Superior temporal gyrus (tissue), 1 donor: ENCODE measurements around the gene HARBI1.

Source experiments
- DNase-seq: peaks from one replicate; pipeline ENCODE4 v3.0.0-alpha.2; 2016; ENCODE audit errors: extremely low spot score

HARBI1 gene

DNA sequence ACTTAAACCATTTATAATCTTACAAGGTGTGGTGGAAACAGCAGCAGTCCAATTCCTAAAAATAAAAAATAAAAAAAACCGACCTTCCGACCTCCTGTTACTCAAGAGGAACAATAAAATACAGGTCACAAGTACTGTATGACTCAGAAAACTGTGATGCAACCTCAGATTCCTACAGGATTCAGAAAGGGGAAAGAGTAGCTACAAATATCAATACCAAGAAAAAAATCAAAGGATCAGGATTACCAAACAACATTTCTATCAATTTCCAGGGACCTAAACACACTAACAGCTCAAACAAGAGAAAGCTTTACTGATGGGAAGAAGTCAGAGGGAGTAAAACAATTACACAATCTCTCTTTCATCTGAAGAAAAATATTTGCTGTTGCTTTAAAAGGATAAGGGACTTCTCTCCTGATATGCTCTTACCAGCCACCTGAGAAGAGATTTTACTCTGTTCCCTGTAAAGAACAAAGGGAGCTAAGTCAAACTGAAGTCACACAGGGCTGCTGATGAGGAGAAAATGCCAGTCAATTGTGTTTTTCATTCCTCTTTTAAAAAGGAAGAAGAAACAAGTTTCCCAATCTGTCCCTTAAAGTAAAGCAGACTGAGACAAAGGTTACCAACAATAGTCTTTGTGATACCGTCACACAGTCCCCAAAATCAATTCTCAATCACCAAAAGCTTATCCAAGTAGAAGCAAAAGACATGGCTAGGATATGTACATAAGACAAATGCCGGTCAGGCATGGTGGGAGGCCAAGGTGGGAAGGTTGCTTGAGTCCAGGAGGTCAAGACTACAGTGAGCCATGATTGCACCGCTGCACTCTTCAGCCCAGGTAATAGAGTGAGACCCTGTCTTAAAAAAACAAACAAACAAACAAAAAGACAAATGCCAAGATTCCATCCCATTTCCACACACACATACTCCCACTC, 62.5 kb downstream of the HARBI1 start:
- DNase-seq, result no peak

DNA sequence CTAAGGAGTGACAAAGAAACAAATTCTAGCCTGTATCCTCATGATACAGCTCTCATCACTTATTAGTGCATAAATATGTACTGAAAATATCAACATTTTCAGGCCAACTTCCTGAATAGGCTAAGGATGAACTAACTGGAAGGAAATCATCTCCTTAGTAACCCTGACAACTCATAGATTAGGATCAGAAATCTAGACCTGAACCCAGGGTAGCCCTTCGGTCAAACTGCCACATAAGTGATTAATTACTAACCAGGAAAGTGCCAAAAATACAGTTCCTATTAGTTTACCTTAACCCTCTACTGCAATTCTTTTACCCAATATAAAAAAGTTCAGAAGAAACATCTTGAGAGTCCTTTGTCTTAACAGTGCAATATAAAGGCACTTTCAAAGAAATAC, 63.2 kb downstream of the HARBI1 start:
- DNase-seq, result no peak
